Uterus (tissue), 4 donors: ENCODE data around the gene ITPR2. TPM values are rescaled to one million over a fixed set of nuclear protein-coding genes. Genes with fewer than 3 reads are reported as not detected.

Experiments
- DNase-seq, 2 donors: peaks; one replicate each; pipeline ENCODE4 v3.0.0-alpha.2; 2019 to 2020
- H3K27ac ChIP-seq, 2 donors: fragments of 200-600 bp; sonication (generic); 1 replicate in 1 of 2; 2 replicates in 1 of 2; pipeline ENCODE4 v1.5.1; 2016 to 2018
- H3K27me3 ChIP-seq, 2 donors: fragments of 200-600 bp; sonication (generic); one replicate each; pipeline ENCODE4 v1.5.1; 2018 to 2019; ENCODE audit warnings: control low read depth in 1 of 2
- H3K36me3 ChIP-seq, 2 donors: fragments of 200-600 bp; sonication (generic); one replicate each; pipeline ENCODE4 v1.5.1; 2019; ENCODE audit warnings: control low read depth in 1 of 2
- H3K4me1 ChIP-seq, 2 donors: fragments of 200-600 bp; sonication (generic); one replicate each; pipeline ENCODE4 v1.5.1; 2018 to 2019; ENCODE audit warnings: control low read depth in 1 of 2
- H3K4me3 ChIP-seq, 2 donors: fragments of 200-600 bp; sonication (generic); 1 replicate in 1 of 2; 2 replicates in 1 of 2; pipeline ENCODE4 v1.5.1; 2018 to 2019; ENCODE audit warnings: mild to moderate bottlenecking in 1 of 2
- H3K9me3 ChIP-seq, 2 donors: fragments of 200-600 bp; sonication (generic); one replicate each; pipeline ENCODE4 v1.5.1; 2019; ENCODE audit warnings: control low read depth in 1 of 2
- CTCF ChIP-seq, 4 experiments: fragments of 200-600 bp in 2 of 4; fragments of 450-650 bp in 2 of 4; sonication (generic) in 2 of 4; IDR thresholded peaks; one replicate each; pipeline ENCODE4 v1.5.1; 2016 to 2019; ENCODE audit warnings: antibody characterized with exemption in 4 of 4, mild to moderate bottlenecking in 2 of 4, moderate library complexity in 1 of 4
- POLR2A ChIP-seq, 2 donors: fragments of 450-650 bp; IDR thresholded peaks; one replicate each; pipeline ENCODE4 v1.6.1; 2016; ENCODE audit warnings: antibody characterized with exemption in 2 of 2, mild to moderate bottlenecking in 1 of 2, moderate library complexity in 1 of 2
- intact Hi-C: fragments of 100-400 bp; cut with DNase I; formaldehyde crosslinking; loops from one replicate; pipeline ENCODE4 v1.15.1; 2023; ENCODE audit warnings: low total_unique reads
- total RNA-seq, 4 donors: library from RNA; depleted of rRNA in 3 of 4; stranded (reverse); fragments of >200 nt in 3 of 4; gene quantifications; one replicate each; pipeline versions ENCODE4 v1.1.0 to v1.2.4, GENCODE V29; 2014 to 2023
- donor health status: DM: yes; HTN: yes; CAD: no.

Gene ITPR2
- total RNA-seq, 4 donors from 2014 or later: 53.5 to 271 (median 60.4) TPM

- no peaks in the 10 kb centered on the region for H3K9me3 ChIP-seq
- H3K27ac ChIP-seq: no peak overlapping the region
- H3K4me3 ChIP-seq: no peak overlapping the region
- no peaks in the 10 kb centered on the region for H3K36me3 ChIP-seq
- intact Hi-C loops: no loop called here
- H3K4me1 ChIP-seq: no peaks in the 10 kb centered on the region
- no peak for DNase-seq
- TF ChIP-seq POLR2A (IDR thresholded peaks at IDR 0.05) (no peak), CTCF (IDR thresholded peaks at IDR 0.05) (no peak)
- H3K27me3 ChIP-seq: no peaks in the 10 kb centered on the region
Measured at GRCh38 chr12:26399381-26399780, 433.6 kb downstream of the ITPR2 start.

- TF ChIP-seq POLR2A (IDR thresholded peaks at IDR 0.05): no peak
- TF ChIP-seq CTCF (IDR thresholded peaks at IDR 0.05): no peak
- no peaks in the 10 kb centered on the region for H3K36me3 ChIP-seq
Measured at GRCh38 chr12:26396402-26396801, 436.6 kb downstream of the ITPR2 start.

GRCh38 chr12:26389343-26389742, 443.7 kb downstream of the ITPR2 start:
- H3K4me3 ChIP-seq: no peak overlapping the region
- no peaks in the 10 kb centered on the region for H3K36me3 ChIP-seq
- intact Hi-C loops: no loop called here
- H3K4me1 ChIP-seq: no peaks in the 10 kb centered on the region
- H3K27ac ChIP-seq: no peak overlapping the region
- TF ChIP-seq CTCF (IDR thresholded peaks at IDR 0.05) (no peak), POLR2A (IDR thresholded peaks at IDR 0.05) (no peak)
- no peak for DNase-seq
- no peaks in the 10 kb centered on the region for H3K27me3 ChIP-seq
- no peaks in the 10 kb centered on the region for H3K9me3 ChIP-seq

More at GRCh38 chr12:26396402-26396801, 436.6 kb downstream of the ITPR2 start:
- Histone ChIP-seq H3K9me3 (no peaks in the 10 kb centered on the region), H3K27ac (no peak overlapping the region), H3K27me3 (no peaks in the 10 kb centered on the region), H3K4me3 (no peak overlapping the region), H3K4me1 (no peaks in the 10 kb centered on the region)
- DNase-seq: no peak
- intact Hi-C loops: no loop called here

GRCh38 chr12:26384536-26384935, 448.5 kb downstream of the ITPR2 start:
- Histone ChIP-seq H3K27ac (no peak overlapping the region), H3K36me3 (no peaks in the 10 kb centered on the region), H3K4me3 (no peak overlapping the region), H3K27me3 (no peaks in the 10 kb centered on the region), H3K4me1 (no peaks in the 10 kb centered on the region), H3K9me3 (no peaks in the 10 kb centered on the region)
- intact Hi-C loops: no loop called here
- DNase-seq: no peak
- TF ChIP-seq CTCF (IDR thresholded peaks at IDR 0.05) (no peak), POLR2A (IDR thresholded peaks at IDR 0.05) (no peak)

GRCh38 chr12:26383041-26383440, 450.0 kb downstream of the ITPR2 start:
- intact Hi-C loops: no loop called here
- Histone ChIP-seq H3K4me1 (no peaks in the 10 kb centered on the region), H3K9me3 (no peaks in the 10 kb centered on the region), H3K4me3 (no peak overlapping the region), H3K27me3 (no peaks in the 10 kb centered on the region), H3K27ac (no peak overlapping the region), H3K36me3 (no peaks in the 10 kb centered on the region)
- TF ChIP-seq CTCF (IDR thresholded peaks at IDR 0.05) (no peak), POLR2A (IDR thresholded peaks at IDR 0.05) (no peak)
- DNase-seq: no peak
